GM19397 (cell line): ENCODE data around the gene FAM3A.

Source experiments
- ATAC-seq: cut with Tn5 transposase; IDR thresholded peaks from one replicate; pipeline ENCODE4 v1.9.1; 2021; ENCODE audit warnings: mild to moderate bottlenecking, moderate library complexity; ENCODE audit not compliant: unreplicated experiment

The FAM3A gene

DNA sequence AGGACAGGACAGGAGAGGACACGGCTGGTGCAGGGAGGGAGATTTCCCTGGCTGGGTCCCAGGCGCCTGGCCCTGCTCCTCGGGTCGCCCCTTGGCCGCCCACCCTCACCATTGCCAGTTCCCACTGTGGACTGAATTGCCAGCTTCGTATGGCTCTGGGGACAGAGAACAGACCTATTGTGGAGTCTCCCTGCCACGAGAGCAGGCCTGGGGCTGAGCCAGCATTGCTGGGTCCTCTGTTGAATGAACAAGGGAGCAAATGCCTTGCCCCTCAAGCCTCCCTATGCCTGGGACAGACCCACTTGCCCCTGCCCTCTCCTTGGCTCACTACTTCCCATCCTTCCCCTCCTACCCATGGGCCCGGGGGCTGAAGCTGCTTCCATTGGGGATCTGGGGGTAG lies 53.6 kb downstream of the FAM3A start:
- no peak for ATAC-seq

DNA sequence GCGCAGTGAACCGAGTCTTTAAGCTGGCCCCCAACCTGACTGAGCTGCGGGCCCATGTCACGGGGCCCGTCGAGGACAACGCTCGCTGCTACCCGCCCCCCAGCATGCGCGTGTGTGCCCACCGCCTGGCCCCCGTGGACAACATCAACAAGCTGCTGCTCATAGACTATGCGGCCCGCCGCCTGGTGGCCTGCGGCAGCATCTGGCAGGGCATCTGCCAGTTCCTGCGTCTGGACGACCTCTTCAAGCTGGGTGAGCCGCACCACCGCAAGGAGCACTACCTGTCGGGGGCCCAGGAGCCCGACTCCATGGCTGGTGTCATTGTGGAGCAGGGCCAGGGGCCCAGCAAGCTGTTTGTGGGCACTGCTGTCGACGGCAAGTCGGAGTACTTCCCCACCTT lies 55.7 kb downstream of the FAM3A start:
- no peak for ATAC-seq

DNA sequence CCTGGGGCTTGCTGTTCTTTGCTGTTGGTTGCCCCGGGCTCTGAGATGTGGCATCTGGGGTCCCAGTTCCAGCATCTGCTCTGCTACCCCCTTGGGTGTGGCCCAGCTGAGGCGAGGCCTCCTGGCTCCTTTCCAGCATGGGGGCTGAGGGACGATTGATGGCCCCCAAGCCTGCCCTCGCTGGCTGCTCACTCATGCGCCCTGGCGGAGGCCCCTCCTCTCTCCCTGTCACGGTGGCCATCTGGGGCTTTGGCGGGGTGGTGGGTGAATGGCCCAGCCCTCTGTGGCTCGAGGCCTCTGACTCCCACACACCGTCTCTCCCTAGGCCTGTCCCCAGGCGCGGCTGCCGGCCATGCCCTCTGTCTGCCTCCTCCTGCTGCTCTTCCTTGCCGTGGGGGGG lies 56.2 kb downstream of the FAM3A start:
- no peak for ATAC-seq

DNA sequence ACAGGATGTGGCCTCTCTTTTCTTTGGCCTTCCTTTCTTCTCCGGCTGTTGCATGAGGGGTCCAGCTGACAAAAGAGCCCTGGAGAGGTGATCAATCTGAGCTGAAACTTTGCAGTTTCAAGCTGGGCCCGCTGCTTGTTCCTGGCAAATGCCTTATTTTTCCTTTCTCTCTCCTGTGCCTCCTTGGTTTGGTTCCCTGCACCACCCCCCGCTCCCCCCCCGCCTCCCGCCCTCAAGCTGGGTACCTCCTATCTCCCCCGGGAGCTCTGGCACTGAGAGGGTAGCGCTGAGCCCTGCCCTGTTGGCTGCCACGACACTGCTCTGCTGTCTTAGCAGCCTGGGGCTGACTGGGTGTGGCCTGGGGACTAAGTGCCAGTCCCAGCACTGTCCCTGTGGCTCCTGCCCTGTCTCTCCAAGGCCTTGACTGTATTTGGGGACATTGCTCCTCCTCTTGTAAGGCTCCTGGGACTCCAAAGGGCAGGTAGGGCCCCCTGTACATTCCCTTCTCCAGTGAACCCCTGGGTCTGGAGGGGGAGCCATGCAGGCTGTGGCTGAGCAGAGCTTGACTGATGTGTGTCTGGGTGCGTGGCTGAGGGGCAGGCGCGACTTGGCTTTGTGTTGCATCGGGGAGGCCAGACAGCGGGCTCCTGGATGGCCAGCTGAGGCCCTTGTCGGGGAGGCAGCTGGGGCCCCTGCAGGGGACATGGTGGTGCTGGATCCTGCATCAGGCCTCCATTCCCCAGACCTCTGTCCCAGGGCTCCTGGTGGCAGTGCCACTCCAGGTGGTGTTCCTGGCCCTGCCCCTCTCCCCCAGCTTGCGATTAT lies 56.9 kb downstream of the FAM3A start:
- no peak for ATAC-seq

DNA sequence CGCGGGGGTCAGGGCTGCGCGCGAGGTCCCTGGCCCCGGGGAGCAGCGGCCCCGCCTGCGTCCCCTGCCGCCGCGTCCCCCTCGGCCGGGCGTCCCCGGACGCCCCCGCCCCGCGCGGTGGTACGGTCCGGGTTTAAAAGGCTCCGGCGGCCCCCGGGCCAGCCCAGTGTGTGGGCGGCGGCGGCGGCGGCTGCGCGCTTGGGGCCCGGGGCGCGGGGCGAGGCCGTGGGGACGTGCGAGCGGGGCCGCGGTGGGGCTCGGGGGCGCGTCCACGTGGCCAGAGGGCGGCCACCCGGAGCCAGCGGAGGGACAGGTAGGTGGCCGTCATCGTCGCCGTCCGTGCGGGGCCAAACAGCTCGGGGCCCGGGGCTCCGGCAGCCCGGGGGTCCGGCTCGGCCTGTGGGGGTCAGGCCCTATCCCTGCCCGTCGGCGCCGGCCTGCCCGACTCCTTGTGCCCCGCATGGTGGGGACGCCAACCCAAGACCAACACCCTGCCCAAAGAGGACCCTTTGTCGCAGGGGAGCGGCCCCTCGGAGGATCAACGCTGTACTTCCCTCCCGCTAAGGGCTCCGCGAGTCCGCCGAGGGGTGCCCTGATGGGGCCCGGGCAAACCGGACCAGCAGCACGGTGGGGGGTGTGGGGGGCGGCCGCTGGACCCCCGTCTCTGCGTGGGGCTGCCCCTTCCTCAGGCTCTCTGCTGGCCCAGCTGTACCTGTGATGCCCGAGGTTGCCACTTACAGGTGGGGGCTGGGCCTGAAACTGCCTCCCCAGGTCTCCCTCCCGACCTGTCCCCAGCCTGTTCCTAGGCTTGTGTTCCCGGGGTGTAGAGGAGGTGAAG lies 57.7 kb downstream of the FAM3A start, which contains the start of gene PLXNA3:
PLXNA3 (plus strand) TSS at position 166 of the 838 bp plus-strand sequence. CDS start 1,903 bp downstream, outside the sequence.
- ATAC-seq: no peak

DNA sequence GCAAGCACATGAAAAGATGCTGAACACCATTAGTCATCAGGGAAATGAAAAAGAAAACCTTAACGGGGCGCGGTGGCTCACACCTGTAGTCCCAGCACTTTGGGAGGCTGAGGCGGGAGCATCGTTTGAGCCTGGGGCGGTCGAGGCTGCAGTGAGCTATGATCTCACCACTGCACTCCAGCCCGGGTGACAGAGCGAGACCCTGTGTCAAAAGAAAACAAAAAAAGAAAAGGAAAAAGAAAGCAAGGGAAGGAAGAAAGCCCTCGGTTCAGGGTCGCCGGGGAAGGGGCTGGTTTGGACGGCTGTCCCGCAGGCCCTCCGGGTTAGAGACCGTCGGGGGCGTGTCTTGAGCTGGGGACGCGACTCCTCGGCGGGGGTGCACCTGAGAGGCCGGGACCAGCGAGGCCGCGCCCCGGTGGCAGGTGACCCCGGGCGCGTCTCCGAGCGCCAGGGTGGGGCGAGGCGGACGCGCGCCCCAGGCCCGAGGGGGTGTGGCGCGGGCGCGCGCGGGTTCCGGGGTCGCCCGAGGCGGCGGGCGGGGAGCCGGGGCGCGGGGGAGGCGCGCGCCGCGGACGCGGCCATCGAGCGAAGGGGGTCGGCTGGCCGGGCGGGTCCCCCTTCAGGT lies 58.4 kb downstream of the FAM3A start:
- ATAC-seq: no peak
